H1 (cell line): ENCODE measurements around the gene IL20RB. TPM values are rescaled to one million over a fixed set of nuclear protein-coding genes. Genes with fewer than 3 reads are reported as not detected.

Source experiments
- CBX5 ChIP-seq: fragments of 300-800, 300-1000 bp; sonication (generic); IDR thresholded peaks from 2 replicates; pipeline ENCODE4 v1.7.1; 2016; ENCODE audit warnings: antibody characterized with exemption, low read length, low read depth
- GABPA ChIP-seq: IDR thresholded peaks from 2 replicates; pipeline ENCODE4 v1.6.1; 2011; ENCODE audit warnings: mild to moderate bottlenecking, low read length, moderate library complexity, borderline replicate concordance; ENCODE audit not compliant: insufficient read depth
- HDAC6 ChIP-seq: IDR thresholded peaks from one replicate; pipeline ENCODE4 v1.7.1; 2012; ENCODE audit warnings: low read depth, mild to moderate bottlenecking, inconsistent platforms, low read length, moderate library complexity
- RXRA ChIP-seq: IDR thresholded peaks from 2 replicates; pipeline ENCODE4 v1.6.1; 2011; ENCODE audit warnings: low read depth, mild to moderate bottlenecking, low read length, moderate library complexity; ENCODE audit not compliant: insufficient read depth
- SRF ChIP-seq: IDR thresholded peaks from 2 replicates; pipeline ENCODE4 v1.6.1; 2011; ENCODE audit warnings: mild to moderate bottlenecking, low read depth, low read length, moderate library complexity
- polyA plus RNA-seq, 7 experiments: library from polyadenylated mRNA; depleted of rRNA in 3 of 7; stranded (reverse) in 5 of 7; unstranded in 2 of 7; fragments of >200 nt in 5 of 7; fragments of 200-250 nt in 2 of 7; gene quantifications; 1 replicate in 5 of 7; 2 replicates in 1 of 7; 4 replicates in 1 of 7; pipeline versions ENCODE4 v1.2.1 to v1.2.3, GENCODE V29; 2011 to 2013; ENCODE audit warnings: missing spikeins in 2 of 7, mixed read lengths in 2 of 7
- total RNA-seq: library from RNA; stranded (reverse); fragmentation: NEBNext Ultra II Directional; extraction: Animal tissue kit (Norgen Biotek cat#: 25700); gene quantifications from 2 replicates; pipeline ENCODE4 v1.2.1, GENCODE V29; 2021
- TF ChIP-seq, protein P1 (sequence below), 3 experiments: IDR thresholded peaks; 1 replicate in 2 of 3; 2 replicates in 1 of 3; pipeline versions ENCODE4 v1.5.1 to v1.6.1; 2011; ENCODE audit warnings: low read length in 3 of 3, mild to moderate bottlenecking in 3 of 3, inconsistent platforms in 2 of 3, low read depth in 1 of 3, moderate library complexity in 1 of 3; ENCODE audit not compliant: insufficient read depth in 1 of 3; ENCODE audit errors: control extremely low read depth in 1 of 3
- TF ChIP-seq, protein P2 (sequence below): IDR thresholded peaks from 2 replicates; pipeline ENCODE4 v1.6.1; 2012; ENCODE audit warnings: inconsistent platforms
- TF ChIP-seq, protein P3 (sequence below): IDR thresholded peaks from 2 replicates; pipeline ENCODE4 v1.6.1; 2011; ENCODE audit warnings: low read length, improper control_type of control experiment
- TF ChIP-seq, protein P4 (sequence below): IDR thresholded peaks from 2 replicates; pipeline ENCODE4 v1.6.1; 2012; ENCODE audit warnings: low read length, inconsistent platforms

IL20RB gene
- total and polyA plus RNA-seq, 2 of the 8 experiments (the other 6 are each of a cell fraction or from before 2014, with no cell fraction given): 1.6 to 1.8 TPM

DNA sequence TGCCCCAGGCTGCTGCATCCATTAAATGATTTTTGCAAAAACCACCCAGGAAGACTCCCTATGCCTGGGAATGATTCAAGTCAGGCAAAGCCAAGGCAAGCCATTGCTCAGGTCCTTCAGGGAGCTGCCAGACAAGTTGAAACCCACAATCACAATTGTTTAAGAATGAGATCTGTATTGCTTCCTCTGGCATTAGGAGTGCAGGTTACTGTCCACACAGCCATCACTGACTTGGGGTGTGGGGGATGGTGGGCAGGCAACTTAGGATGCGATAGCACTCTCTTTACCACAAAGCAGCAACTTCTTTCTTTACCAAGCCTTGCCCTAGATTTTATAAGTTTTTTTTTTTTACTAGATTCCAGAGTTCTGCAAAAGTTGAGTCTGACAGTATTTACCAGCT lies 15.0 kb upstream of the IL20RB start (continued):
- TF ChIP-seq, protein P1, sequence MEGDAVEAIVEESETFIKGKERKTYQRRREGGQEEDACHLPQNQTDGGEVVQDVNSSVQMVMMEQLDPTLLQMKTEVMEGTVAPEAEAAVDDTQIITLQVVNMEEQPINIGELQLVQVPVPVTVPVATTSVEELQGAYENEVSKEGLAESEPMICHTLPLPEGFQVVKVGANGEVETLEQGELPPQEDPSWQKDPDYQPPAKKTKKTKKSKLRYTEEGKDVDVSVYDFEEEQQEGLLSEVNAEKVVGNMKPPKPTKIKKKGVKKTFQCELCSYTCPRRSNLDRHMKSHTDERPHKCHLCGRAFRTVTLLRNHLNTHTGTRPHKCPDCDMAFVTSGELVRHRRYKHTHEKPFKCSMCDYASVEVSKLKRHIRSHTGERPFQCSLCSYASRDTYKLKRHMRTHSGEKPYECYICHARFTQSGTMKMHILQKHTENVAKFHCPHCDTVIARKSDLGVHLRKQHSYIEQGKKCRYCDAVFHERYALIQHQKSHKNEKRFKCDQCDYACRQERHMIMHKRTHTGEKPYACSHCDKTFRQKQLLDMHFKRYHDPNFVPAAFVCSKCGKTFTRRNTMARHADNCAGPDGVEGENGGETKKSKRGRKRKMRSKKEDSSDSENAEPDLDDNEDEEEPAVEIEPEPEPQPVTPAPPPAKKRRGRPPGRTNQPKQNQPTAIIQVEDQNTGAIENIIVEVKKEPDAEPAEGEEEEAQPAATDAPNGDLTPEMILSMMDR (IDR thresholded peaks at IDR 0.05; ENCODE audit: control extremely low read depth in 1 of 3, insufficient read depth in 1 of 3, low read depth in 1 of 3, low read length in 3 of 3): no peak
- TF ChIP-seq GABPA: no peak
- no peak for TF ChIP-seq RXRA
- TF ChIP-seq, protein P2, sequence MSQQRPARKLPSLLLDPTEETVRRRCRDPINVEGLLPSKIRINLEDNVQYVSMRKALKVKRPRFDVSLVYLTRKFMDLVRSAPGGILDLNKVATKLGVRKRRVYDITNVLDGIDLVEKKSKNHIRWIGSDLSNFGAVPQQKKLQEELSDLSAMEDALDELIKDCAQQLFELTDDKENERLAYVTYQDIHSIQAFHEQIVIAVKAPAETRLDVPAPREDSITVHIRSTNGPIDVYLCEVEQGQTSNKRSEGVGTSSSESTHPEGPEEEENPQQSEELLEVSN: no peak
- TF ChIP-seq, protein P3, sequence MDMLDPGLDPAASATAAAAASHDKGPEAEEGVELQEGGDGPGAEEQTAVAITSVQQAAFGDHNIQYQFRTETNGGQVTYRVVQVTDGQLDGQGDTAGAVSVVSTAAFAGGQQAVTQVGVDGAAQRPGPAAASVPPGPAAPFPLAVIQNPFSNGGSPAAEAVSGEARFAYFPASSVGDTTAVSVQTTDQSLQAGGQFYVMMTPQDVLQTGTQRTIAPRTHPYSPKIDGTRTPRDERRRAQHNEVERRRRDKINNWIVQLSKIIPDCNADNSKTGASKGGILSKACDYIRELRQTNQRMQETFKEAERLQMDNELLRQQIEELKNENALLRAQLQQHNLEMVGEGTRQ: no peak
- TF ChIP-seq, protein P4, sequence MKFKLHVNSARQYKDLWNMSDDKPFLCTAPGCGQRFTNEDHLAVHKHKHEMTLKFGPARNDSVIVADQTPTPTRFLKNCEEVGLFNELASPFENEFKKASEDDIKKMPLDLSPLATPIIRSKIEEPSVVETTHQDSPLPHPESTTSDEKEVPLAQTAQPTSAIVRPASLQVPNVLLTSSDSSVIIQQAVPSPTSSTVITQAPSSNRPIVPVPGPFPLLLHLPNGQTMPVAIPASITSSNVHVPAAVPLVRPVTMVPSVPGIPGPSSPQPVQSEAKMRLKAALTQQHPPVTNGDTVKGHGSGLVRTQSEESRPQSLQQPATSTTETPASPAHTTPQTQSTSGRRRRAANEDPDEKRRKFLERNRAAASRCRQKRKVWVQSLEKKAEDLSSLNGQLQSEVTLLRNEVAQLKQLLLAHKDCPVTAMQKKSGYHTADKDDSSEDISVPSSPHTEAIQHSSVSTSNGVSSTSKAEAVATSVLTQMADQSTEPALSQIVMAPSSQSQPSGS: no peak
- TF ChIP-seq HDAC6: no peak
- no peak for TF ChIP-seq CBX5
- TF ChIP-seq SRF: no peak
